ENCODE measurements around the gene GPC3. TPM values are rescaled to one million over a fixed set of nuclear protein-coding genes. Genes with fewer than 3 reads are reported as not detected.

Gene GPC3
- total and polyA plus RNA-seq, 2 experiments from 2014 or later: 36.8 to 60.1 TPM

- TF ChIP-seq REST (IDR thresholded peaks at IDR 0.05; ENCODE audit: unreplicated experiment) (no peak), ZNF462 (CRISPR knock-in tag; IDR thresholded peaks at IDR 0.05) (no peak), CREB1 (CRISPR knock-in tag; IDR thresholded peaks at IDR 0.05; ENCODE audit: low read depth) (no peak), JUNB (IDR thresholded peaks at IDR 0.05; ENCODE audit: unreplicated experiment) (no peak), ZNF114 (CRISPR knock-in tag; IDR thresholded peaks at IDR 0.05) (no peak), CTCF (conservative IDR thresholded peaks at IDR 0.05; ENCODE audit: low read depth in 2 of 2) (no peak)
Observed at GRCh38 chrX:133947996-133948395, 37.4 kb downstream of the GPC3 start (continued).

All from GM23338 (cell line).